OCI-LY3 (cell line): ENCODE results near the gene BCL2L14.

Source experiments
- H2AFZ ChIP-seq: fragments of 200-600, 300-600 bp; shearing (Covaris generic); 2 replicates; pipeline ENCODE4 v1.6.0; 2014; ENCODE audit warnings: antibody characterized with exemption, low read depth, low read length
- H3K27ac ChIP-seq: fragments of 200-600, 300-600 bp; sonication (generic); 2 replicates; pipeline ENCODE4 v1.5.1; 2014; ENCODE audit warnings: mild to moderate bottlenecking, low read length, moderate library complexity, mixed read lengths
- H3K27me3 ChIP-seq: fragments of 200-600, 300-600 bp; sonication (generic); 2 replicates; pipeline ENCODE4 v1.6.1; 2014; ENCODE audit warnings: low read depth, low read length, mixed read lengths
- H3K36me3 ChIP-seq: fragments of 200-600, 300-600 bp; sonication (generic); replicated peaks from 2 replicates; pipeline ENCODE3; 2014; ENCODE audit warnings: low read depth, low read length, mixed read lengths
- H3K4me1 ChIP-seq: fragments of 300-600, 200-600 bp; sonication (generic); 2 replicates; pipeline ENCODE4 v1.6.1; 2014; ENCODE audit warnings: low read length, mixed read lengths
- H3K4me2 ChIP-seq: fragments of 200-600, 300-600 bp; sonication (generic); 2 replicates; pipeline ENCODE4 v1.6.1; 2014; ENCODE audit warnings: low read length, mixed read lengths
- H3K4me3 ChIP-seq: fragments of 300-600, 200-600 bp; sonication (generic); 2 replicates; pipeline ENCODE4 v1.5.1; 2014; ENCODE audit warnings: antibody characterized with exemption, mild to moderate bottlenecking, low read length, moderate library complexity
- H3K79me2 ChIP-seq: fragments of 300-600, 200-600 bp; shearing (Covaris generic); 2 replicates; pipeline ENCODE4 v1.6.1; 2014; ENCODE audit warnings: mild to moderate bottlenecking, low read length, mixed read lengths
- H3K9ac ChIP-seq: fragments of 300-600, 200-600 bp; shearing (Covaris generic); 2 replicates; pipeline ENCODE4 v1.6.0; 2014; ENCODE audit warnings: mild to moderate bottlenecking, low read length, moderate library complexity
- H3K9me3 ChIP-seq: fragments of 200-600, 300-600 bp; shearing (Covaris generic); 2 replicates; pipeline ENCODE4 v1.6.1; 2014; ENCODE audit warnings: low read length, mixed read lengths; ENCODE audit not compliant: insufficient read depth
- H4K20me1 ChIP-seq: fragments of 200-600, 300-600 bp; sonication (generic); 2 replicates; pipeline ENCODE4 v1.6.1; 2016; ENCODE audit warnings: low read length, mixed read lengths; ENCODE audit not compliant: insufficient read depth
- CTCF ChIP-seq: fragments of 200-600, 300-600 bp; sonication (generic); IDR thresholded peaks from 2 replicates; pipeline ENCODE4 v1.5.1; 2014; ENCODE audit warnings: antibody characterized with exemption, low read length, low read depth
- EZH2phosphoT487 ChIP-seq: fragments of 200-600 bp; shearing (Covaris generic); IDR thresholded peaks from 2 replicates; pipeline ENCODE4 v1.6.1; 2018; ENCODE audit warnings: antibody characterized with exemption, mixed run types, low read depth

Gene BCL2L14

GRCh38 chr12:12083688-12084087 is 12.9 kb downstream of the BCL2L14 start:
- no peak overlapping the region for H3K4me3 ChIP-seq
- no peak overlapping the region for H2AFZ ChIP-seq
- H3K4me1 ChIP-seq: peaks cover 4% of the 10 kb centered on the region; the same call in 1 of the 2 replicates
- no peak for TF ChIP-seq CTCF
- TF ChIP-seq EZH2phosphoT487: no peak
- no peaks in the 10 kb centered on the region for H3K27me3 ChIP-seq
- H3K27ac ChIP-seq: no peak overlapping the region
- H3K4me2 ChIP-seq: no peak overlapping the region
- no peaks in the 10 kb centered on the region for H4K20me1 ChIP-seq
- no peaks in the 10 kb centered on the region for H3K36me3 ChIP-seq
- H3K9ac ChIP-seq: no peak overlapping the region
- H3K79me2 ChIP-seq: no peaks in the 10 kb centered on the region
- no peaks in the 10 kb centered on the region for H3K9me3 ChIP-seq

- Histone ChIP-seq H3K27me3 (peaks cover 4% of the 10 kb centered on the region), H4K20me1 (no peaks in the 10 kb centered on the region), H3K27ac (no peak overlapping the region), H3K9me3 (no peaks in the 10 kb centered on the region), H3K79me2 (no peaks in the 10 kb centered on the region), H3K4me3 (no peak overlapping the region), H3K4me1 (peaks cover 4% of the 10 kb centered on the region; the same call in 1 of the 2 replicates), H3K9ac (no peak overlapping the region), H2AFZ (no peak overlapping the region), H3K36me3 (no peaks in the 10 kb centered on the region), H3K4me2 (no peak overlapping the region)
- TF ChIP-seq EZH2phosphoT487: no peak
- no peak for TF ChIP-seq CTCF
These were observed 15.6 kb downstream of the BCL2L14 start for GRCh38 chr12:12086362-12086761.

- H3K4me2 ChIP-seq: no peak overlapping the region
- H3K9me3 ChIP-seq: no peaks in the 10 kb centered on the region
- no peaks in the 10 kb centered on the region for H3K36me3 ChIP-seq
- no peak overlapping the region for H3K9ac ChIP-seq
- H3K27ac ChIP-seq: no peak overlapping the region
- no peak overlapping the region for H2AFZ ChIP-seq
- H3K4me1 ChIP-seq: peaks cover under 1% of the 10 kb centered on the region; the same call in 1 of the 2 replicates
- H4K20me1 ChIP-seq: no peaks in the 10 kb centered on the region
- TF ChIP-seq EZH2phosphoT487 (no peak), CTCF (no peak)
- H3K4me3 ChIP-seq: no peak overlapping the region
- H3K27me3 ChIP-seq: peaks cover 12% of the 10 kb centered on the region
- H3K79me2 ChIP-seq: no peaks in the 10 kb centered on the region
These were observed 16.4 kb downstream of the BCL2L14 start for GRCh38 chr12:12086973-12087692.

- H3K9ac ChIP-seq: no peak overlapping the region
- H3K4me3 ChIP-seq: no peak overlapping the region
- no peak overlapping the region for H2AFZ ChIP-seq
These were observed 16.9 kb downstream of the BCL2L14 start for GRCh38 chr12:12087693-12088034.

More at GRCh38 chr12:12087693-12088034, 16.9 kb downstream of the BCL2L14 start:
- Histone ChIP-seq H3K4me2 (no peak overlapping the region), H3K4me1 (no peaks in the 10 kb centered on the region), H3K27ac (no peak overlapping the region), H3K27me3 (peaks cover 13% of the 10 kb centered on the region), H4K20me1 (no peaks in the 10 kb centered on the region), H3K9me3 (no peaks in the 10 kb centered on the region), H3K79me2 (no peaks in the 10 kb centered on the region), H3K36me3 (no peaks in the 10 kb centered on the region)
- TF ChIP-seq EZH2phosphoT487 (no peak), CTCF (no peak)
